Panc1 (cell line): ENCODE results near the gene UBL4B. TPM values are rescaled to one million over a fixed set of nuclear protein-coding genes. Genes with fewer than 3 reads are reported as not detected.

Experiments
- ATAC-seq: fragments of 200-7000 bp; cut with Tn5 transposase; 2 replicates; pipeline ENCODE4 v1.9.1; 2020; ENCODE audit warnings: mild to moderate bottlenecking, moderate library complexity
- BruUV-seq: library from RNA; stranded (reverse); fragments of 400-500 nt; replicated peaks from 2 replicates; lab custom pipeline; 2021; lab: Mats Ljungman, UMichigan
- CTCF ChIA-PET: fragments of 300-600 bp; sonication (Branson Sonifier 250); formaldehyde crosslinking; loops from one replicate; lab custom pipeline; 2022; ENCODE audit warnings: antibody characterized with exemption; lab: Charles Lee
- POLR2A ChIA-PET: fragments of 300-600 bp; sonication (Branson Sonifier 250); formaldehyde crosslinking; loops from one replicate; lab custom pipeline; 2022; ENCODE audit warnings: antibody characterized with exemption; lab: Charles Lee
- DNase-seq: peaks from one replicate; pipeline ENCODE4 v3.0.0-alpha.2; 2010; ENCODE audit warnings: low read depth, low spot score
- H3K27ac ChIP-seq: 2 replicates; pipeline ENCODE4 v1.5.1; 2011; ENCODE audit warnings: mild to moderate bottlenecking, low read length, inconsistent platforms
- H3K27me3 ChIP-seq: fragments of 200-500 bp; sonication (Bioruptor generic); 2 replicates; pipeline ENCODE4 v1.6.0; 2014; ENCODE audit warnings: low read length, inconsistent platforms; ENCODE audit not compliant: control insufficient read depth, insufficient read depth
- H3K36me3 ChIP-seq: fragments of 200-500 bp; sonication (Bioruptor generic); 2 replicates; pipeline ENCODE4 v1.5.1; 2014; ENCODE audit warnings: inconsistent platforms, mild to moderate bottlenecking, low read length, moderate library complexity; ENCODE audit not compliant: control insufficient read depth, insufficient read depth
- H3K4me1 ChIP-seq: 2 replicates; pipeline ENCODE4 v1.5.1; 2011; ENCODE audit warnings: inconsistent platforms, mild to moderate bottlenecking, low read length, moderate library complexity; ENCODE audit not compliant: control insufficient read depth, insufficient read depth
- H3K4me3 ChIP-seq, 2 experiments: 2 replicates each; pipeline ENCODE4 v1.5.1; 2011 to 2012; ENCODE audit warnings: low read depth in 2 of 2, low read length in 2 of 2, mild to moderate bottlenecking in 2 of 2, inconsistent platforms in 1 of 2, moderate library complexity in 1 of 2
- H3K9me3 ChIP-seq: fragments of 200-500 bp; sonication (Bioruptor generic); 2 replicates; pipeline ENCODE4 v1.5.1; 2014; ENCODE audit warnings: low read depth, mild to moderate bottlenecking, inconsistent platforms, low read length, moderate library complexity; ENCODE audit not compliant: control insufficient read depth, insufficient read depth
- POLR2AphosphoS5 ChIP-seq: IDR thresholded peaks from 2 replicates; pipeline ENCODE4 v1.6.1; 2012; ENCODE audit warnings: mild to moderate bottlenecking, low read depth, low read length, moderate library complexity
- SIN3A ChIP-seq: IDR thresholded peaks from 2 replicates; pipeline ENCODE4 v1.6.1; 2012; ENCODE audit warnings: low read depth, mild to moderate bottlenecking, low read length, moderate library complexity, borderline replicate concordance; ENCODE audit not compliant: insufficient read depth
- TCF7L2 ChIP-seq: IDR thresholded peaks from 2 replicates; pipeline ENCODE4 v1.6.1; 2011; ENCODE audit warnings: mild to moderate bottlenecking, low read depth, low read length, inconsistent platforms
- in situ Hi-C: cut with HindIII; loops from 2 replicates; pipeline ENCODE4 v1.10.0; 2016; ENCODE audit warnings: low sequenced_read_pairs, low pct_unique_long_range_greater_than_20kb
- intact Hi-C: fragments of 100-400 bp; cut with micrococcal nuclease; formaldehyde crosslinking; loops from one replicate; pipeline ENCODE4 v1.10.0; 2022; ENCODE audit not compliant: unreplicated experiment
- total RNA-seq: library from RNA; stranded (reverse); gene quantifications from one replicate; pipeline ENCODE4 v1.2.1, GENCODE V29; 2021; ENCODE audit not compliant: unreplicated experiment
- TF ChIP-seq, protein P1 (sequence below): fragments of 450-650 bp; IDR thresholded peaks from 2 replicates; pipeline ENCODE4 v1.5.1; 2017; ENCODE audit warnings: mild to moderate bottlenecking
- TF ChIP-seq, protein P2 (sequence below), 2 experiments: IDR thresholded peaks; 2 replicates each; pipeline ENCODE4 v1.6.1; 2011 to 2012; ENCODE audit warnings: low read depth in 2 of 2, control low read depth in 1 of 2, low read length in 1 of 2, mild to moderate bottlenecking in 1 of 2, moderate library complexity in 1 of 2; ENCODE audit not compliant: insufficient read depth in 1 of 2

UBL4B gene
- total RNA-seq, 1 experiment from 2014 or later: not detected

DNA sequence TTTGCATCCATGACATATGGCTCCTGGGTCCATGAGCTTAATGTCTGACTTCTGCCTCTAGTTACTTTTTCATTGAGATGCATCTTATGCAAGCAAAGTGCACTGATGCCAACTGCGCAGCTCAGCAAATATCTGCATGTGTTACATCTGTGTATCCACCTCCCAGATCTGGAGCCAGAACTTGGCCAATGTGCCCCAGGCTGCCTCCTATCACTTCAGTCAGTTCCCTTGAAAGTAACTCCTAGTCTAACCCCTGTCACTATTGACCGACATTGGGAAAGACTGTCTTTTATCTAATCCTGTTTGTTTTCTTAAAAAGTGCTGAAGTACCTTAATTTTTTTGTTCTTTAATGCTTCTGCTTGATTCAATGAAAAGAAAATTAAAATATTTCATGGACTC is 19.3 kb upstream of the UBL4B start:
- Histone ChIP-seq H3K9me3 (no peaks in the 10 kb centered on the region), H3K4me1 (no peaks in the 10 kb centered on the region), H3K27me3 (no peaks in the 10 kb centered on the region), H3K4me3 (no peak overlapping the region), H3K36me3 (no peaks in the 10 kb centered on the region), H3K27ac (no peak overlapping the region)
- DNase-seq (no peak), ATAC-seq (no peak)
- BruUV-seq: no TSS peak
- TF ChIP-seq POLR2AphosphoS5: no peak
- TF ChIP-seq, protein P1, sequence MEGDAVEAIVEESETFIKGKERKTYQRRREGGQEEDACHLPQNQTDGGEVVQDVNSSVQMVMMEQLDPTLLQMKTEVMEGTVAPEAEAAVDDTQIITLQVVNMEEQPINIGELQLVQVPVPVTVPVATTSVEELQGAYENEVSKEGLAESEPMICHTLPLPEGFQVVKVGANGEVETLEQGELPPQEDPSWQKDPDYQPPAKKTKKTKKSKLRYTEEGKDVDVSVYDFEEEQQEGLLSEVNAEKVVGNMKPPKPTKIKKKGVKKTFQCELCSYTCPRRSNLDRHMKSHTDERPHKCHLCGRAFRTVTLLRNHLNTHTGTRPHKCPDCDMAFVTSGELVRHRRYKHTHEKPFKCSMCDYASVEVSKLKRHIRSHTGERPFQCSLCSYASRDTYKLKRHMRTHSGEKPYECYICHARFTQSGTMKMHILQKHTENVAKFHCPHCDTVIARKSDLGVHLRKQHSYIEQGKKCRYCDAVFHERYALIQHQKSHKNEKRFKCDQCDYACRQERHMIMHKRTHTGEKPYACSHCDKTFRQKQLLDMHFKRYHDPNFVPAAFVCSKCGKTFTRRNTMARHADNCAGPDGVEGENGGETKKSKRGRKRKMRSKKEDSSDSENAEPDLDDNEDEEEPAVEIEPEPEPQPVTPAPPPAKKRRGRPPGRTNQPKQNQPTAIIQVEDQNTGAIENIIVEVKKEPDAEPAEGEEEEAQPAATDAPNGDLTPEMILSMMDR: no peak
- TF ChIP-seq, protein P2, sequence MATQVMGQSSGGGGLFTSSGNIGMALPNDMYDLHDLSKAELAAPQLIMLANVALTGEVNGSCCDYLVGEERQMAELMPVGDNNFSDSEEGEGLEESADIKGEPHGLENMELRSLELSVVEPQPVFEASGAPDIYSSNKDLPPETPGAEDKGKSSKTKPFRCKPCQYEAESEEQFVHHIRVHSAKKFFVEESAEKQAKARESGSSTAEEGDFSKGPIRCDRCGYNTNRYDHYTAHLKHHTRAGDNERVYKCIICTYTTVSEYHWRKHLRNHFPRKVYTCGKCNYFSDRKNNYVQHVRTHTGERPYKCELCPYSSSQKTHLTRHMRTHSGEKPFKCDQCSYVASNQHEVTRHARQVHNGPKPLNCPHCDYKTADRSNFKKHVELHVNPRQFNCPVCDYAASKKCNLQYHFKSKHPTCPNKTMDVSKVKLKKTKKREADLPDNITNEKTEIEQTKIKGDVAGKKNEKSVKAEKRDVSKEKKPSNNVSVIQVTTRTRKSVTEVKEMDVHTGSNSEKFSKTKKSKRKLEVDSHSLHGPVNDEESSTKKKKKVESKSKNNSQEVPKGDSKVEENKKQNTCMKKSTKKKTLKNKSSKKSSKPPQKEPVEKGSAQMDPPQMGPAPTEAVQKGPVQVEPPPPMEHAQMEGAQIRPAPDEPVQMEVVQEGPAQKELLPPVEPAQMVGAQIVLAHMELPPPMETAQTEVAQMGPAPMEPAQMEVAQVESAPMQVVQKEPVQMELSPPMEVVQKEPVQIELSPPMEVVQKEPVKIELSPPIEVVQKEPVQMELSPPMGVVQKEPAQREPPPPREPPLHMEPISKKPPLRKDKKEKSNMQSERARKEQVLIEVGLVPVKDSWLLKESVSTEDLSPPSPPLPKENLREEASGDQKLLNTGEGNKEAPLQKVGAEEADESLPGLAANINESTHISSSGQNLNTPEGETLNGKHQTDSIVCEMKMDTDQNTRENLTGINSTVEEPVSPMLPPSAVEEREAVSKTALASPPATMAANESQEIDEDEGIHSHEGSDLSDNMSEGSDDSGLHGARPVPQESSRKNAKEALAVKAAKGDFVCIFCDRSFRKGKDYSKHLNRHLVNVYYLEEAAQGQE (IDR thresholded peaks at IDR 0.05; ENCODE audit: insufficient read depth in 1 of 2, low read depth in 2 of 2, low read length in 1 of 2): no peak
- TF ChIP-seq TCF7L2: no peak
- no peak for TF ChIP-seq SIN3A
- ChIA-PET CTCF (no interaction called here), POLR2A (no interaction called here)
- intact Hi-C loops: no loop called here
- in situ Hi-C loops: no loop called here

DNA sequence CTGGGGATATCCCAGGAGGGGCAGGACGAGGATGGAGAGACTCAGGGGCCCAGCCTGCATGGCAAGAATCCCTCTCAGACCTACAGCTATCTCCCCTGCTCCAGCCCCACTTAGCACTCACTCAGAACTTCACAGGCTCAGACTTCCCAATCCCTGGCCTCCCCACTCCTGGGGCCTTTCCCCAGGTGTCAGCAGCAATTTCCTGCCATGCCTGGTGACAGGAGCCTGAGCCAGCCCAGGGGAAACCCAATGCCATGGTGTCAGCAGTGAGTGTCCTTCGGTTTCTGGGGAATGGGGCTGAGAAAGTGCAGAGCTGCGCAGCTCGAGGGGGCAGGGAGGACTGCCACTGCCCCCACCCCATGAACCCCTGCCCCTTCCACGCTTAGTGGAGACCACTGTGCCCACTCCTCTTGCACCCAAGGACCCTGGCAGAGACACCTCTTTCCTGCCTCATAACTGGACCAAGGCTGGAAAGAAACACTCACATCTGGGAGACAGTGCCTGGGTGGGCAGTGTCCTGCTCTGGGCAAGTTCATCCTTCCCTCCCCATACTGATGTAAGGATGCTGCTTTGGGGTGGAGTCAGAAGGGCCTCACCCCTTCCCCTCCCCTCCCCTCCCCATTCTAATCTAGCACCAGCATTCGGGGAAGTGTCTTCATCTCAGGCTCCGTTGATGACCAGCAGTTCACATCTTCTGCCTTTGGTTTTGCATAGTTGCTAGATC is 17.1 kb upstream of the UBL4B start:
- Histone ChIP-seq H3K27ac (no peak overlapping the region), H3K4me3 (no peak overlapping the region), H3K36me3 (no peaks in the 10 kb centered on the region), H3K9me3 (no peaks in the 10 kb centered on the region), H3K4me1 (no peaks in the 10 kb centered on the region), H3K27me3 (no peaks in the 10 kb centered on the region)
- DNase-seq (no peak), ATAC-seq (no peak)
- ChIA-PET CTCF (no interaction called here), POLR2A (no interaction called here)
- intact Hi-C loops: no loop called here
- TF ChIP-seq TCF7L2: no peak
- TF ChIP-seq, protein P1: no peak
- TF ChIP-seq, protein P2 (IDR thresholded peaks at IDR 0.05; ENCODE audit: insufficient read depth in 1 of 2, low read depth in 2 of 2, low read length in 1 of 2): no peak
- no peak for TF ChIP-seq SIN3A
- no peak for TF ChIP-seq POLR2AphosphoS5
- in situ Hi-C loops: no loop called here
- no TSS peak for BruUV-seq
